ENCODE results near the gene KCND3. TPM values are rescaled to one million over a fixed set of nuclear protein-coding genes. Genes with fewer than 3 reads are reported as not detected.
A peak's percentile ranks its signal among the peaks of the same experiment; 100 is the strongest.

The KCND3 gene
- total RNA-seq, 1 donor from 2014 or later: 24.7 TPM

GRCh38 chr1:111884772-111885443, 104.6 kb downstream of the KCND3 start:
- DNase-seq (ENCODE audit: low spot score) (no peak), ATAC-seq (no peak)

- DNase-seq (ENCODE audit: low spot score) (no peak), ATAC-seq (no peak)
Measured at GRCh38 chr1:111882986-111883560, 106.4 kb downstream of the KCND3 start.

GRCh38 chr1:111882559-111882958, 106.9 kb downstream of the KCND3 start:
- ATAC-seq (no peak), DNase-seq (ENCODE audit: low spot score) (no peak)

- ATAC-seq: peak; percentile 66
- no peak for DNase-seq (ENCODE audit: low spot score)
Measured at GRCh38 chr1:111880881-111881837, 108.3 kb downstream of the KCND3 start.

GRCh38 chr1:111879081-111879480, 110.4 kb downstream of the KCND3 start:
- ATAC-seq: no peak

GRCh38 chr1:111878649-111879048, 110.8 kb downstream of the KCND3 start:
- ATAC-seq: peak; percentile 26
- no peak for DNase-seq (ENCODE audit: low spot score)

More at GRCh38 chr1:111879081-111879480, 110.4 kb downstream of the KCND3 start:
- no peak for DNase-seq (ENCODE audit: low spot score)

- ATAC-seq: no peak
- DNase-seq (ENCODE audit: low spot score): no peak
Measured at GRCh38 chr1:111878091-111878490, 111.4 kb downstream of the KCND3 start.

GRCh38 chr1:111876631-111877030, 112.8 kb downstream of the KCND3 start:
- DNase-seq (ENCODE audit: low spot score): no peak
- no peak for ATAC-seq

GRCh38 chr1:111875640-111876039, 113.8 kb downstream of the KCND3 start:
- ATAC-seq: no peak
- DNase-seq (ENCODE audit: low spot score): no peak

- ATAC-seq (no peak), DNase-seq (ENCODE audit: low spot score) (no peak)
Measured at GRCh38 chr1:111873460-111874030, 115.9 kb downstream of the KCND3 start.

GRCh38 chr1:111870181-111870580, 119.3 kb downstream of the KCND3 start:
- no peak for ATAC-seq
- no peak for DNase-seq (ENCODE audit: low spot score)

- no peak for DNase-seq (ENCODE audit: low spot score)
- ATAC-seq: no peak
Measured at GRCh38 chr1:111867868-111868440, 121.5 kb downstream of the KCND3 start.

- DNase-seq (ENCODE audit: low spot score) (no peak), ATAC-seq (no peak)
Measured at GRCh38 chr1:111864862-111865261, 124.6 kb downstream of the KCND3 start.

GRCh38 chr1:111863401-111863800, 126.1 kb downstream of the KCND3 start:
- peak; percentile 56 for ATAC-seq
- DNase-seq (ENCODE audit: low spot score): peak; percentile 55

GRCh38 chr1:111862599-111862998, 126.9 kb downstream of the KCND3 start:
- DNase-seq (ENCODE audit: low spot score): peak; percentile 91
- ATAC-seq: peak; percentile 85

GRCh38 chr1:111861523-111861922, 127.9 kb downstream of the KCND3 start:
- DNase-seq (ENCODE audit: low spot score) (no peak), ATAC-seq (no peak)

GRCh38 chr1:111857194-111857651, 132.2 kb downstream of the KCND3 start:
- ATAC-seq: peak; percentile 54
- DNase-seq (ENCODE audit: low spot score): no peak

GRCh38 chr1:111856411-111857185, 132.9 kb downstream of the KCND3 start:
- DNase-seq (ENCODE audit: low spot score) (no peak), ATAC-seq (peak; percentile 54)

GRCh38 chr1:111855260-111855659, 134.2 kb downstream of the KCND3 start:
- ATAC-seq (no peak), DNase-seq (ENCODE audit: low spot score) (no peak)

- ATAC-seq: no peak
- no peak for DNase-seq (ENCODE audit: low spot score)
Measured at GRCh38 chr1:111852261-111852721, 137.2 kb downstream of the KCND3 start.

Data from left lobe of liver (tissue), 2 donors.